ENCODE results near the gene C1orf174.

C1orf174 gene

GRCh38 chr1:3914331-3914851 is 14.3 kb upstream of the C1orf174 start:
- Histone ChIP-seq H3K9me2 (ENCODE audit: low read depth, low read length) (no peaks in the 10 kb centered on the region), H3K9me3 (ENCODE audit: low read length) (no peaks in the 10 kb centered on the region), H3K27me3 (ENCODE audit: insufficient read depth, low read length) (no peaks in the 10 kb centered on the region), H3K36me3 (ENCODE audit: insufficient read depth, low read length) (peaks cover 11% of the 10 kb centered on the region; the same call in 1 of the 2 replicates), H3F3A (ENCODE audit: insufficient read depth, low read length) (no peaks in the 10 kb centered on the region), H3K4me2 (ENCODE audit: low read length) (no peak overlapping the region), H4K20me1 (ENCODE audit: insufficient read depth, low read length) (no peaks in the 10 kb centered on the region), H3K79me2 (ENCODE audit: insufficient read depth, low read length) (no peaks in the 10 kb centered on the region), H3K9ac (ENCODE audit: low read length) (no peak overlapping the region), H2AFZ (ENCODE audit: low read length) (no peak overlapping the region), H3K4me3 (ENCODE audit: low read depth, low read length, poor library complexity, severe bottlenecking) (no peak overlapping the region), H3K4me1 (ENCODE audit: insufficient read depth, low read length, severe bottlenecking) (peaks cover 30% of the 10 kb centered on the region), H3K27ac (ENCODE audit: low read depth, low read length, poor library complexity, severe bottlenecking) (no peak overlapping the region)
- no peak for TF ChIP-seq CTCF (IDR thresholded peaks at IDR 0.05; ENCODE audit: low read length)
- no peak for TF ChIP-seq EZH2 (IDR thresholded peaks at IDR 0.05; ENCODE audit: borderline replicate concordance, low read length)

GRCh38 chr1:3912809-3913685 is 13.0 kb upstream of the C1orf174 start:
- Histone ChIP-seq H3K79me2 (ENCODE audit: insufficient read depth, low read length) (no peaks in the 10 kb centered on the region), H3K4me3 (ENCODE audit: low read depth, low read length, poor library complexity, severe bottlenecking) (no peak overlapping the region), H4K20me1 (ENCODE audit: insufficient read depth, low read length) (no peaks in the 10 kb centered on the region), H3K27ac (ENCODE audit: low read depth, low read length, poor library complexity, severe bottlenecking) (peak overlapping the region; percentile 97), H3K4me2 (ENCODE audit: low read length) (no peak overlapping the region), H2AFZ (ENCODE audit: low read length) (no peak overlapping the region), H3K27me3 (ENCODE audit: insufficient read depth, low read length) (no peaks in the 10 kb centered on the region), H3K9me2 (ENCODE audit: low read depth, low read length) (no peaks in the 10 kb centered on the region), H3K36me3 (ENCODE audit: insufficient read depth, low read length) (peaks cover 11% of the 10 kb centered on the region; the same call in 1 of the 2 replicates), H3F3A (ENCODE audit: insufficient read depth, low read length) (no peaks in the 10 kb centered on the region), H3K9ac (ENCODE audit: low read length) (no peak overlapping the region), H3K4me1 (ENCODE audit: insufficient read depth, low read length, severe bottlenecking) (peaks cover 44% of the 10 kb centered on the region), H3K9me3 (ENCODE audit: low read length) (no peaks in the 10 kb centered on the region)
- TF ChIP-seq CTCF (IDR thresholded peaks at IDR 0.05; ENCODE audit: low read length): no peak
- TF ChIP-seq EZH2 (IDR thresholded peaks at IDR 0.05; ENCODE audit: borderline replicate concordance, low read length): no peak

GRCh38 chr1:3911981-3912808 is 12.1 kb upstream of the C1orf174 start:
- peak overlapping the region; percentile 97 for H3K27ac ChIP-seq (ENCODE audit: low read depth, low read length, poor library complexity, severe bottlenecking)
- H4K20me1 ChIP-seq (ENCODE audit: insufficient read depth, low read length): no peaks in the 10 kb centered on the region
- TF ChIP-seq EZH2 (IDR thresholded peaks at IDR 0.05; ENCODE audit: borderline replicate concordance, low read length) (no peak), CTCF (IDR thresholded peaks at IDR 0.05; ENCODE audit: low read length) (no peak)
- no peaks in the 10 kb centered on the region for H3K79me2 ChIP-seq (ENCODE audit: insufficient read depth, low read length)
- no peaks in the 10 kb centered on the region for H3F3A ChIP-seq (ENCODE audit: insufficient read depth, low read length)
- peaks cover 52% of the 10 kb centered on the region for H3K4me1 ChIP-seq (ENCODE audit: insufficient read depth, low read length, severe bottlenecking)
- H3K4me3 ChIP-seq (ENCODE audit: low read depth, low read length, poor library complexity, severe bottlenecking): peak overlapping the region; percentile 64
- no peak overlapping the region for H2AFZ ChIP-seq (ENCODE audit: low read length)
- no peaks in the 10 kb centered on the region for H3K9me3 ChIP-seq (ENCODE audit: low read length)
- H3K36me3 ChIP-seq (ENCODE audit: insufficient read depth, low read length): peaks cover 11% of the 10 kb centered on the region; the same call in 1 of the 2 replicates
- H3K9me2 ChIP-seq (ENCODE audit: low read depth, low read length): no peaks in the 10 kb centered on the region
- no peaks in the 10 kb centered on the region for H3K27me3 ChIP-seq (ENCODE audit: insufficient read depth, low read length)
- H3K9ac ChIP-seq (ENCODE audit: low read length): peak overlapping the region; percentile 73
- peak overlapping the region; percentile 81 for H3K4me2 ChIP-seq (ENCODE audit: low read length)

All from OCI-LY1 (cell line).